SK-N-SH treated with all-trans-retinoic acid at 6 μM for 48 hours (cell line): ENCODE results near the gene IL3RA.

ENCODE experiments used
- ATAC-seq: fragments of 200-7000 bp; cut with Tn5 transposase; 3 replicates; pipeline ENCODE4 v1.9.1; 2020; ENCODE audit warnings: mild to moderate bottlenecking, moderate library complexity
- ARNTL ChIP-seq: fragments of 450-650 bp; formaldehyde crosslinking; IDR thresholded peaks from 2 replicates; pipeline ENCODE4 v1.5.0; 2020; ENCODE audit warnings: low read depth, mild to moderate bottlenecking, moderate library complexity, borderline replicate concordance
- BACH2 ChIP-seq: fragments of 250-450 bp; sonication (Bioruptor Pico); IDR thresholded peaks from 2 replicates; pipeline ENCODE4 v1.9.0; 2021; ENCODE audit warnings: mild to moderate bottlenecking, borderline replicate concordance
- CREB5 ChIP-seq: fragments of 250-450 bp; sonication (Bioruptor Pico); IDR thresholded peaks from 2 replicates; pipeline ENCODE4 v1.5.1; 2020; ENCODE audit warnings: low read depth, mild to moderate bottlenecking, moderate library complexity
- CSDC2 ChIP-seq: fragments of 250-450 bp; sonication (Bioruptor Pico); IDR thresholded peaks from 2 replicates; pipeline ENCODE4 v1.5.0; 2020; ENCODE audit warnings: mild to moderate bottlenecking, moderate library complexity
- CSRNP3 ChIP-seq: fragments of 250-450 bp; sonication (Bioruptor Pico); IDR thresholded peaks from 2 replicates; pipeline ENCODE4 v1.5.1; 2021; ENCODE audit warnings: mild to moderate bottlenecking, moderate library complexity
- ESRRG ChIP-seq: fragments of 250-450 bp; sonication (Bioruptor Pico); IDR thresholded peaks from 2 replicates; pipeline ENCODE4 v1.6.1; 2021; ENCODE audit warnings: mild to moderate bottlenecking
- ISL1 ChIP-seq: fragments of 250-450 bp; sonication (Bioruptor Pico); IDR thresholded peaks from 2 replicates; pipeline ENCODE4 v2.1.2; 2022; ENCODE audit warnings: mild to moderate bottlenecking, moderate library complexity
- OSR1 ChIP-seq: fragments of 250-450 bp; sonication (Bioruptor Pico); IDR thresholded peaks from 2 replicates; pipeline ENCODE4 v1.8.0; 2022; ENCODE audit warnings: moderate library complexity, mild to moderate bottlenecking, inconsistent platforms
- PATZ1 ChIP-seq: fragments of 250-450 bp; sonication (Bioruptor Pico); IDR thresholded peaks from 2 replicates; pipeline ENCODE4 v1.8.0; 2020; ENCODE audit warnings: mild to moderate bottlenecking, moderate library complexity, borderline replicate concordance
- POU6F1 ChIP-seq: fragments of 250-450 bp; sonication (Bioruptor Pico); IDR thresholded peaks from 2 replicates; pipeline ENCODE4 v1.8.0; 2021; ENCODE audit warnings: low read depth, mild to moderate bottlenecking, moderate library complexity, borderline replicate concordance
- RARB ChIP-seq: fragments of 250-450 bp; sonication (Bioruptor Pico); IDR thresholded peaks from 2 replicates; pipeline ENCODE4 v1.8.0; 2021; ENCODE audit warnings: mild to moderate bottlenecking, moderate library complexity
- SNAI2 ChIP-seq: fragments of 250-450 bp; sonication (Bioruptor Pico); IDR thresholded peaks from 2 replicates; pipeline ENCODE4 v1.5.0; 2020; ENCODE audit warnings: mild to moderate bottlenecking, moderate library complexity
- TCF4 ChIP-seq: fragments of 250-450 bp; sonication (Bioruptor Pico); IDR thresholded peaks from 2 replicates; pipeline ENCODE4 v1.8.0; 2021; ENCODE audit warnings: mild to moderate bottlenecking, moderate library complexity, borderline replicate concordance
- TOX ChIP-seq: fragments of 250-450 bp; sonication (Bioruptor Pico); IDR thresholded peaks from 2 replicates; pipeline ENCODE4 v1.8.0; 2021; ENCODE audit warnings: mild to moderate bottlenecking, moderate library complexity, borderline replicate concordance
- TSHZ2 ChIP-seq: fragments of 250-450 bp; sonication (Bioruptor Pico); IDR thresholded peaks from 2 replicates; pipeline ENCODE4 v1.5.0; 2020; ENCODE audit warnings: mild to moderate bottlenecking, moderate library complexity
- ZFP3 ChIP-seq: fragments of 250-450 bp; sonication (Bioruptor Pico); IDR thresholded peaks from 2 replicates; pipeline ENCODE4 v1.5.0; 2020; ENCODE audit warnings: mild to moderate bottlenecking, moderate library complexity
- ZFP30 ChIP-seq: fragments of 450-650 bp; formaldehyde crosslinking; IDR thresholded peaks from 2 replicates; pipeline ENCODE4 v1.5.0; 2022; ENCODE audit warnings: mild to moderate bottlenecking, moderate library complexity
- ZNF565 ChIP-seq: fragments of 450-650 bp; formaldehyde crosslinking; conservative IDR thresholded peaks from 2 replicates; pipeline ENCODE4 v1.5.0; 2020; ENCODE audit warnings: low read depth, mild to moderate bottlenecking, moderate library complexity
- ZNF70 ChIP-seq: fragments of 450-650 bp; formaldehyde crosslinking; IDR thresholded peaks from 2 replicates; pipeline ENCODE4 v1.5.0; 2020; ENCODE audit warnings: mild to moderate bottlenecking, moderate library complexity
- ZNF8 ChIP-seq: fragments of 450-650 bp; formaldehyde crosslinking; IDR thresholded peaks from 2 replicates; pipeline ENCODE4 v1.5.0; 2020; ENCODE audit warnings: mild to moderate bottlenecking, moderate library complexity

IL3RA gene

GRCh38 chrX:1357993-1358392 is 21.4 kb downstream of the IL3RA start:
- no peak for ATAC-seq
- TF ChIP-seq ISL1 (CRISPR knock-in tag) = no peak
- TF ChIP-seq OSR1 (CRISPR knock-in tag) = no peak
- TF ChIP-seq ESRRG (CRISPR knock-in tag) = no peak
- no peak for TF ChIP-seq RARB (CRISPR knock-in tag)
- TF ChIP-seq TSHZ2 (CRISPR knock-in tag) = no peak
- no peak for TF ChIP-seq BACH2 (CRISPR knock-in tag)
- no peak for TF ChIP-seq CSRNP3 (CRISPR knock-in tag)
- no peak for TF ChIP-seq PATZ1 (CRISPR knock-in tag)
- TF ChIP-seq CSDC2 (CRISPR knock-in tag) = no peak
- TF ChIP-seq CREB5 (CRISPR knock-in tag) = no peak
- TF ChIP-seq TCF4 (CRISPR knock-in tag) = no peak
- no peak for TF ChIP-seq ZNF565 (CRISPR knock-in tag)
- TF ChIP-seq POU6F1 = no peak
- no peak for TF ChIP-seq SNAI2
- TF ChIP-seq ARNTL (CRISPR knock-in tag) = no peak
- TF ChIP-seq ZNF70 = no peak
- TF ChIP-seq ZFP3 (CRISPR knock-in tag) = no peak
- no peak for TF ChIP-seq ZNF8
- no peak for TF ChIP-seq ZFP30 (CRISPR knock-in tag)
- no peak for TF ChIP-seq TOX (CRISPR knock-in tag)
- TF ChIP-seq, all 23 proteins: peak for 0

- no peak for TF ChIP-seq RARB (CRISPR knock-in tag)
- TF ChIP-seq CSDC2 (CRISPR knock-in tag) = no peak
- TF ChIP-seq ZNF8 = no peak
- TF ChIP-seq ZFP30 (CRISPR knock-in tag) = no peak
- TF ChIP-seq BACH2 (CRISPR knock-in tag) = no peak
- TF ChIP-seq PATZ1 (CRISPR knock-in tag) = no peak
- TF ChIP-seq SNAI2 = no peak
- no peak for TF ChIP-seq ARNTL (CRISPR knock-in tag)
- TF ChIP-seq CREB5 (CRISPR knock-in tag) = no peak
- TF ChIP-seq ZFP3 (CRISPR knock-in tag) = no peak
- TF ChIP-seq ESRRG (CRISPR knock-in tag) = no peak
- TF ChIP-seq CSRNP3 (CRISPR knock-in tag) = no peak
- ATAC-seq = no peak
These were observed 22.4 kb downstream of the IL3RA start for GRCh38 chrX:1358793-1359476.
